Activated T-helper 1 cell treated with anti-CD3 and anti-CD28 coated beads, Interleukin-12 subunit alpha, Interleukin-12 subunit beta, Interleukin-2, Interleukin-4 antibody, amounts not matched to agents 30 ng/mL and 10 ng/mL and 1 ng/mL, durations not matched to agents 14 hours and 24 hours and 36 hours (primary cell): ENCODE measurements around the gene KLHDC8A. TPM values are rescaled to one million over a fixed set of nuclear protein-coding genes. Genes with fewer than 3 reads are reported as not detected.

Source experiments
- DNase-seq: peaks from one replicate; pipeline ENCODE4 v3.0.0; 2021; ENCODE audit warnings: low spot score
- H3K27ac Mint-ChIP-seq: one replicate; pipeline ENCODE4 v1.8.0; 2021; ENCODE audit warnings: mild to moderate bottlenecking, mixed read lengths
- H3K27me3 Mint-ChIP-seq: one replicate; pipeline ENCODE4 v1.8.0; 2022; ENCODE audit warnings: mild to moderate bottlenecking, moderate library complexity, mixed read lengths; ENCODE audit not compliant: insufficient read depth
- H3K36me3 Mint-ChIP-seq: one replicate; pipeline ENCODE4 v1.8.0; 2021; ENCODE audit warnings: low read depth, mixed read lengths
- H3K4me1 Mint-ChIP-seq: one replicate; pipeline ENCODE4 v1.8.0; 2021; ENCODE audit warnings: low read depth, mixed read lengths
- H3K4me3 Mint-ChIP-seq: one replicate; pipeline ENCODE4 v1.8.0; 2021; ENCODE audit warnings: mild to moderate bottlenecking, moderate library complexity, mixed read lengths
- H3K9me3 Mint-ChIP-seq: one replicate; pipeline ENCODE4 v1.8.0; 2021; ENCODE audit warnings: mixed read lengths
- intact Hi-C: fragments of 100-400 bp; cut with micrococcal nuclease; formaldehyde crosslinking; loops from one replicate; pipeline ENCODE4 v1.15.1; 2024
- total RNA-seq: library from RNA; stranded (reverse); gene quantifications from 2 replicates; pipeline ENCODE4 v1.2.3, GENCODE V29; 2022

The KLHDC8A gene
- total RNA-seq, 1 donor from 2014 or later, result not detected

- peaks cover 7% of the 10 kb centered on the region for H3K4me1 Mint-ChIP-seq
- intact Hi-C loops, result no loop called here
Measured at GRCh38 chr1:205379056-205379455, 22.3 kb upstream of the KLHDC8A start.

GRCh38 chr1:205377355-205377754, 20.6 kb upstream of the KLHDC8A start:
- no peak overlapping the region for H3K27ac Mint-ChIP-seq
- H3K36me3 Mint-ChIP-seq, result no peaks in the 10 kb centered on the region
- intact Hi-C loops, result no loop called here
- H3K4me3 Mint-ChIP-seq, result no peak overlapping the region
- H3K27me3 Mint-ChIP-seq, result peaks cover 39% of the 10 kb centered on the region
- no peaks in the 10 kb centered on the region for H3K9me3 Mint-ChIP-seq
- H3K4me1 Mint-ChIP-seq, result peaks cover 16% of the 10 kb centered on the region
- no peak for DNase-seq

More at GRCh38 chr1:205379056-205379455, 22.3 kb upstream of the KLHDC8A start:
- H3K36me3 Mint-ChIP-seq, result no peaks in the 10 kb centered on the region
- H3K9me3 Mint-ChIP-seq, result no peaks in the 10 kb centered on the region
- DNase-seq, result no peak
- H3K27me3 Mint-ChIP-seq, result peaks cover 32% of the 10 kb centered on the region
- H3K4me3 Mint-ChIP-seq, result no peak overlapping the region
- no peak overlapping the region for H3K27ac Mint-ChIP-seq

- H3K4me1 Mint-ChIP-seq, result peaks cover 16% of the 10 kb centered on the region
- intact Hi-C loops, result no loop called here
- peaks cover 39% of the 10 kb centered on the region for H3K27me3 Mint-ChIP-seq
Measured at GRCh38 chr1:205376739-205377138, 20.0 kb upstream of the KLHDC8A start.

GRCh38 chr1:205375835-205376545, 19.3 kb upstream of the KLHDC8A start:
- H3K4me1 Mint-ChIP-seq, result peaks cover 16% of the 10 kb centered on the region
- H3K36me3 Mint-ChIP-seq, result no peaks in the 10 kb centered on the region
- DNase-seq, result no peak
- no peak overlapping the region for H3K4me3 Mint-ChIP-seq
- H3K27ac Mint-ChIP-seq, result no peak overlapping the region
- no peaks in the 10 kb centered on the region for H3K9me3 Mint-ChIP-seq
- H3K27me3 Mint-ChIP-seq, result peaks cover 39% of the 10 kb centered on the region
- intact Hi-C loops, result no loop called here

More at GRCh38 chr1:205376739-205377138, 20.0 kb upstream of the KLHDC8A start:
- Mint-ChIP-seq H3K27ac (no peak overlapping the region), H3K36me3 (no peaks in the 10 kb centered on the region), H3K4me3 (no peak overlapping the region), H3K9me3 (no peaks in the 10 kb centered on the region)
- DNase-seq, result no peak

GRCh38 chr1:205374210-205375078, 17.7 kb upstream of the KLHDC8A start:
- Mint-ChIP-seq H3K27ac (no peak overlapping the region), H3K9me3 (no peaks in the 10 kb centered on the region), H3K27me3 (peaks cover 43% of the 10 kb centered on the region), H3K36me3 (no peaks in the 10 kb centered on the region), H3K4me3 (no peak overlapping the region), H3K4me1 (peaks cover 16% of the 10 kb centered on the region)
- no peak for DNase-seq
- intact Hi-C loops, result no loop called here

GRCh38 chr1:205373798-205374175, 17.1 kb upstream of the KLHDC8A start:
- intact Hi-C loops, result no loop called here
- H3K27ac Mint-ChIP-seq, result no peak overlapping the region
- H3K4me3 Mint-ChIP-seq, result no peak overlapping the region
- no peaks in the 10 kb centered on the region for H3K9me3 Mint-ChIP-seq
- H3K27me3 Mint-ChIP-seq, result peaks cover 38% of the 10 kb centered on the region
- no peaks in the 10 kb centered on the region for H3K36me3 Mint-ChIP-seq
- DNase-seq, result no peak
- H3K4me1 Mint-ChIP-seq, result peaks cover 16% of the 10 kb centered on the region

- Mint-ChIP-seq H3K27ac (no peak overlapping the region), H3K27me3 (peaks cover 38% of the 10 kb centered on the region), H3K36me3 (no peaks in the 10 kb centered on the region), H3K9me3 (no peaks in the 10 kb centered on the region), H3K4me1 (peaks cover 16% of the 10 kb centered on the region), H3K4me3 (no peak overlapping the region)
- intact Hi-C loops, result no loop called here
- no peak for DNase-seq
Measured at GRCh38 chr1:205373022-205373797, 16.5 kb upstream of the KLHDC8A start.

GRCh38 chr1:205371871-205372660, 15.3 kb upstream of the KLHDC8A start:
- no peaks in the 10 kb centered on the region for H3K9me3 Mint-ChIP-seq
- intact Hi-C loops, result no loop called here
- no peak for DNase-seq
- no peak overlapping the region for H3K27ac Mint-ChIP-seq
- H3K27me3 Mint-ChIP-seq, result peaks cover 35% of the 10 kb centered on the region
- H3K4me3 Mint-ChIP-seq, result no peak overlapping the region
- peaks cover 16% of the 10 kb centered on the region for H3K4me1 Mint-ChIP-seq
- H3K36me3 Mint-ChIP-seq, result no peaks in the 10 kb centered on the region

GRCh38 chr1:205370780-205371179, 14.1 kb upstream of the KLHDC8A start:
- no peak overlapping the region for H3K27ac Mint-ChIP-seq
- H3K9me3 Mint-ChIP-seq, result no peaks in the 10 kb centered on the region
- no peak overlapping the region for H3K4me3 Mint-ChIP-seq
- H3K4me1 Mint-ChIP-seq, result peaks cover 16% of the 10 kb centered on the region
- H3K27me3 Mint-ChIP-seq, result peaks cover 36% of the 10 kb centered on the region
- intact Hi-C loops, result no loop called here
- no peak for DNase-seq
- H3K36me3 Mint-ChIP-seq, result no peaks in the 10 kb centered on the region

GRCh38 chr1:205369701-205370123, 13.0 kb upstream of the KLHDC8A start:
- Mint-ChIP-seq H3K9me3 (no peaks in the 10 kb centered on the region), H3K36me3 (no peaks in the 10 kb centered on the region), H3K4me3 (no peak overlapping the region), H3K27ac (no peak overlapping the region), H3K27me3 (peaks cover 34% of the 10 kb centered on the region), H3K4me1 (peaks cover 16% of the 10 kb centered on the region)
- no peak for DNase-seq
- intact Hi-C loops, result no loop called here

- peaks cover 3% of the 10 kb centered on the region for H3K4me1 Mint-ChIP-seq
- no peak for DNase-seq
- H3K4me3 Mint-ChIP-seq, result no peak overlapping the region
Measured at GRCh38 chr1:205368478-205368877, 11.8 kb upstream of the KLHDC8A start.

GRCh38 chr1:205365945-205366463, 9.3 kb upstream of the KLHDC8A start:
- Mint-ChIP-seq H3K36me3 (no peaks in the 10 kb centered on the region), H3K27me3 (peaks cover 31% of the 10 kb centered on the region), H3K4me3 (no peak overlapping the region), H3K27ac (no peak overlapping the region), H3K9me3 (no peaks in the 10 kb centered on the region), H3K4me1 (no peaks in the 10 kb centered on the region)
- intact Hi-C loops, result no loop called here
- no peak for DNase-seq

More at GRCh38 chr1:205368478-205368877, 11.8 kb upstream of the KLHDC8A start:
- intact Hi-C loops, result no loop called here
- H3K27me3 Mint-ChIP-seq, result peaks cover 30% of the 10 kb centered on the region
- H3K36me3 Mint-ChIP-seq, result no peaks in the 10 kb centered on the region
- H3K9me3 Mint-ChIP-seq, result no peaks in the 10 kb centered on the region
- H3K27ac Mint-ChIP-seq, result no peak overlapping the region
